Breast epithelium (tissue), 3 donors: ENCODE measurements around the gene ITGAL.
"Not testable (repeated sequence)": the region's sequence is repeated elsewhere in the genome, so short reads cannot be mapped to it uniquely, and the experiment has no call there.

Experiments used
- CTCF ChIP-seq, 3 donors: fragments of 450-650 bp; IDR thresholded peaks; one replicate each; pipeline ENCODE4 v1.5.1; 2016 to 2017; ENCODE audit warnings: antibody characterized with exemption in 3 of 3, mild to moderate bottlenecking in 3 of 3, moderate library complexity in 3 of 3
- POLR2AphosphoS5 ChIP-seq, 3 donors: sonication (generic); formaldehyde crosslinking; IDR thresholded peaks; one replicate each; pipeline ENCODE4 v1.6.1; 2017; ENCODE audit warnings: antibody characterized with exemption in 3 of 3

GRCh38 chr16:30539986-30540526 is 67.5 kb downstream of the ITGAL start:
- not testable (repeated sequence) for TF ChIP-seq CTCF, POLR2AphosphoS5 (IDR thresholded peaks at IDR 0.05)
